Measurements from ENCODE around the gene GRB7.

GRB7 gene

GRCh38 chr17:39711851-39712250 is 25.9 kb upstream of the GRB7 start:
- Histone ChIP-seq H3K36me3 (ENCODE audit: low read length) (no peaks in the 10 kb centered on the region), H3K27me3 (ENCODE audit: low read length) (no peaks in the 10 kb centered on the region), H3K4me2 (ENCODE audit: low read depth, low read length, poor library complexity, severe bottlenecking) (no peak overlapping the region), H3K79me2 (ENCODE audit: insufficient read depth, low read length) (no peaks in the 10 kb centered on the region), H4K20me1 (ENCODE audit: low read depth, low read length) (no peaks in the 10 kb centered on the region), H2AFZ (ENCODE audit: low read depth, low read length, severe bottlenecking) (no peak overlapping the region), H3K27ac (ENCODE audit: low read depth, low read length) (no peak overlapping the region), H3F3A (ENCODE audit: insufficient read depth) (no peaks in the 10 kb centered on the region), H3K9me3 (ENCODE audit: insufficient read depth, low read length) (no peaks in the 10 kb centered on the region), H3K4me3 (ENCODE audit: insufficient read depth, low read length, poor library complexity, severe bottlenecking) (no peak overlapping the region), H3K9ac (ENCODE audit: low read length) (no peak overlapping the region), H3K9me2 (replicated peaks; ENCODE audit: insufficient read depth, low read length) (no peaks in the 10 kb centered on the region)
- TF ChIP-seq EZH2phosphoT487 (conservative IDR thresholded peaks at IDR 0.05; ENCODE audit: low read length) (no peak), CTCF (IDR thresholded peaks at IDR 0.05; ENCODE audit: insufficient read depth, low read length, poor library complexity, severe bottlenecking) (no peak)

- TF ChIP-seq EZH2phosphoT487 (conservative IDR thresholded peaks at IDR 0.05; ENCODE audit: low read length) (no peak), CTCF (IDR thresholded peaks at IDR 0.05; ENCODE audit: insufficient read depth, low read length, poor library complexity, severe bottlenecking) (no peak)
- no peaks in the 10 kb centered on the region for H3K27me3 ChIP-seq (ENCODE audit: low read length)
- no peaks in the 10 kb centered on the region for H3K79me2 ChIP-seq (ENCODE audit: insufficient read depth, low read length)
- no peaks in the 10 kb centered on the region for H3F3A ChIP-seq (ENCODE audit: insufficient read depth)
- H3K36me3 ChIP-seq (ENCODE audit: low read length), result no peaks in the 10 kb centered on the region
- H3K27ac ChIP-seq (ENCODE audit: low read depth, low read length), result no peak overlapping the region
- no peak overlapping the region for H3K9ac ChIP-seq (ENCODE audit: low read length)
- no peaks in the 10 kb centered on the region for H4K20me1 ChIP-seq (ENCODE audit: low read depth, low read length)
- no peak overlapping the region for H2AFZ ChIP-seq (ENCODE audit: low read depth, low read length, severe bottlenecking)
- H3K4me2 ChIP-seq (ENCODE audit: low read depth, low read length, poor library complexity, severe bottlenecking), result no peak overlapping the region
- H3K4me3 ChIP-seq (ENCODE audit: insufficient read depth, low read length, poor library complexity, severe bottlenecking), result no peak overlapping the region
- H3K9me2 ChIP-seq (replicated peaks; ENCODE audit: insufficient read depth, low read length), result no peaks in the 10 kb centered on the region
- no peaks in the 10 kb centered on the region for H3K9me3 ChIP-seq (ENCODE audit: insufficient read depth, low read length)
Measured at GRCh38 chr17:39714234-39714633, 23.5 kb upstream of the GRB7 start.

GRCh38 chr17:39715375-39716072 is 22.2 kb upstream of the GRB7 start:
- Histone ChIP-seq H3K4me3 (ENCODE audit: insufficient read depth, low read length, poor library complexity, severe bottlenecking) (no peak overlapping the region), H3F3A (ENCODE audit: insufficient read depth) (no peaks in the 10 kb centered on the region), H3K9me2 (replicated peaks; ENCODE audit: insufficient read depth, low read length) (no peaks in the 10 kb centered on the region), H3K36me3 (ENCODE audit: low read length) (no peaks in the 10 kb centered on the region), H3K4me2 (ENCODE audit: low read depth, low read length, poor library complexity, severe bottlenecking) (no peak overlapping the region), H3K9ac (ENCODE audit: low read length) (no peak overlapping the region), H3K27me3 (ENCODE audit: low read length) (no peaks in the 10 kb centered on the region), H3K79me2 (ENCODE audit: insufficient read depth, low read length) (no peaks in the 10 kb centered on the region), H3K9me3 (ENCODE audit: insufficient read depth, low read length) (no peaks in the 10 kb centered on the region), H3K27ac (ENCODE audit: low read depth, low read length) (no peak overlapping the region), H4K20me1 (ENCODE audit: low read depth, low read length) (no peaks in the 10 kb centered on the region), H2AFZ (ENCODE audit: low read depth, low read length, severe bottlenecking) (no peak overlapping the region)
- TF ChIP-seq EZH2phosphoT487 (conservative IDR thresholded peaks at IDR 0.05; ENCODE audit: low read length) (no peak), CTCF (IDR thresholded peaks at IDR 0.05; ENCODE audit: insufficient read depth, low read length, poor library complexity, severe bottlenecking) (no peak)
